ENCODE data around the gene THBS3. TPM values are rescaled to one million over a fixed set of nuclear protein-coding genes. Genes with fewer than 3 reads are reported as not detected.

The THBS3 gene
- total and polyA plus RNA-seq, 9 of the 15 experiments (the other 6 are each of a cell fraction or from before 2014, with no cell fraction given) = 0.59 to 8.3 (median 3.2) TPM

- TF ChIP-seq, protein P1, sequence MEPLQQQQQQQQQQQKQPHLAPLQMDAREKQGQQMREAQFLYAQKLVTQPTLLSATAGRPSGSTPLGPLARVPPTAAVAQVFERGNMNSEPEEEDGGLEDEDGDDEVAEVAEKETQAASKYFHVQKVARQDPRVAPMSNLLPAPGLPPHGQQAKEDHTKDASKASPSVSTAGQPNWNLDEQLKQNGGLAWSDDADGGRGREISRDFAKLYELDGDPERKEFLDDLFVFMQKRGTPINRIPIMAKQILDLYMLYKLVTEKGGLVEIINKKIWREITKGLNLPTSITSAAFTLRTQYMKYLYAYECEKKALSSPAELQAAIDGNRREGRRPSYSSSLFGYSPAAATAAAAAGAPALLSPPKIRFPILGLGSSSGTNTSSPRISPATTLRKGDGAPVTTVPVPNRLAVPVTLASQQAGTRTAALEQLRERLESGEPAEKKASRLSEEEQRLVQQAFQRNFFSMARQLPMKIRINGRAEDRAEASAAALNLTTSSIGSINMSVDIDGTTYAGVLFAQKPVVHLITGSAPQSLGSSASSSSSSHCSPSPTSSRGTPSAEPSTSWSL (CRISPR knock-in tag; IDR thresholded peaks at IDR 0.05; ENCODE audit: borderline replicate concordance) = no peak
- TF ChIP-seq ZNF778 (CRISPR knock-in tag; IDR thresholded peaks at IDR 0.05) = no peak
- TF ChIP-seq ELF1 (tag; IDR thresholded peaks at IDR 0.05) = no peak
- TF ChIP-seq MITF (IDR thresholded peaks at IDR 0.05) = no peak
- TF ChIP-seq GABPA (tag; conservative IDR thresholded peaks at IDR 0.05; ENCODE audit: low read depth) = peak; percentile 28
- 0 out of 2 replicates have a peak, but pooled peaks have one; percentile 32 for TF ChIP-seq KLF6 (CRISPR knock-in tag; IDR thresholded peaks at IDR 0.05; ENCODE audit: borderline replicate concordance)
- peak; percentile 81 for TF ChIP-seq PHF20 (IDR thresholded peaks at IDR 0.05; ENCODE audit: partially characterized antibody)
- TF ChIP-seq ZNF239 (CRISPR knock-in tag; IDR thresholded peaks at IDR 0.05) = no peak
- TF ChIP-seq, protein P2, sequence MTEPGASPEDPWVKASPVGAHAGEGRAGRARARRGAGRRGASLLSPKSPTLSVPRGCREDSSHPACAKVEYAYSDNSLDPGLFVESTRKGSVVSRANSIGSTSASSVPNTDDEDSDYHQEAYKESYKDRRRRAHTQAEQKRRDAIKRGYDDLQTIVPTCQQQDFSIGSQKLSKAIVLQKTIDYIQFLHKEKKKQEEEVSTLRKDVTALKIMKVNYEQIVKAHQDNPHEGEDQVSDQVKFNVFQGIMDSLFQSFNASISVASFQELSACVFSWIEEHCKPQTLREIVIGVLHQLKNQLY (CRISPR knock-in tag; conservative IDR thresholded peaks at IDR 0.05) = no peak
- no peak for TF ChIP-seq SMARCE1 (IDR thresholded peaks at IDR 0.05)
- peak; percentile 93 for TF ChIP-seq TOE1 (IDR thresholded peaks at IDR 0.05; ENCODE audit: borderline replicate concordance)
- TF ChIP-seq TOE1 (CRISPR knock-in tag; IDR thresholded peaks at IDR 0.05; ENCODE audit: borderline replicate concordance, low read depth) = no peak
- TF ChIP-seq COPS2 (conservative IDR thresholded peaks at IDR 0.05) = no peak
- TF ChIP-seq TAL1 (IDR thresholded peaks at IDR 0.05) = no peak
- peak; percentile 46; the same call in 1 of the 2 replicates for TF ChIP-seq SP1 (CRISPR knock-in tag; IDR thresholded peaks at IDR 0.05)
- TF ChIP-seq ZNF121 (CRISPR knock-in tag; conservative IDR thresholded peaks at IDR 0.05) = no peak
- no peak for TF ChIP-seq RBM34 (IDR thresholded peaks at IDR 0.05; ENCODE audit: borderline replicate concordance, insufficient read depth, low read length)
- no peak for TF ChIP-seq CBX5 (IDR thresholded peaks at IDR 0.05; ENCODE audit: borderline replicate concordance, low read depth)
- TF ChIP-seq SIX5 (IDR thresholded peaks at IDR 0.05; ENCODE audit: borderline replicate concordance in 1 of 2, insufficient read depth in 1 of 2, low read depth in 1 of 2, low read length in 2 of 2) = peak; percentile 30 to 66; a peak in 3 of 4 replicates
- no peak for TF ChIP-seq TFAM (CRISPR knock-in tag; conservative IDR thresholded peaks at IDR 0.05)
- TF ChIP-seq ZBTB11 (CRISPR knock-in tag; IDR thresholded peaks at IDR 0.05) = 0 out of 6 replicates have a peak, but pooled peaks of 1 of the 3 experiments have one; percentile 47
Measured at GRCh38 chr1:155219592-155220031, 11.9 kb upstream of the THBS3 start (continued).
